Measurements from ENCODE around the gene ZBTB39.
"Not testable (repeated sequence)": the region's sequence is repeated elsewhere in the genome, so short reads cannot be mapped to it uniquely, and the experiment has no call there.

The ZBTB39 gene

DNA sequence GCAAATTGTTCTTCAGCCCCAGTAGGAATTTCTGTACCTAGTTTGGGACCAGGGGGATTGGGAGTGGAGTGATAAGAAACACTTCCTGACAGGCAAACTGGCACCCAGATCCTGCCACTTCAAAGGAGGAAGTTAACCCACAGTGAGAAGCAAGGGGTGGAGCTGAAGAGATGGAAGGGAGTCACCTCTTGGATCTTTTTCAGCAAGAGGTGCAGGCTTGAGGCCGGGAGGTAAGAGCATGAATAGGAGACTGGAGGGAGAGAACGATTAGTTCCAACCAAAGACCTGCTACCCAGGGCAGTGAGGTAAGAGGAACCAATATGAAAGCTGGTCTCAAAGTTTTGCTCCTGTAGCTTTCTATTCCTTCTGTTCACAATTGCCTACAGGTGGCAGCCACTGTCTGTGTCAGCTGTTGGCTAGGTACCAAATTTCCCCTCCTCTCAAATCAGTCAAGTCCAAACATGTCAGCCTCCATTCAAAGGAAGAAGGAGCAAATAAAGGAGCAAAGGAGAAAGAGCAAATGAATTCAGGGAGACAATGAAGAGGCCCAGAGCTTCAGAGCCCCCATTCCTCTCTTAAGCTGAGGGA, 24.9 kb upstream of the ZBTB39 start:
- DNase-seq (ENCODE audit: low read depth in 4 of 4, low spot score in 1 of 4) = no peak

DNA sequence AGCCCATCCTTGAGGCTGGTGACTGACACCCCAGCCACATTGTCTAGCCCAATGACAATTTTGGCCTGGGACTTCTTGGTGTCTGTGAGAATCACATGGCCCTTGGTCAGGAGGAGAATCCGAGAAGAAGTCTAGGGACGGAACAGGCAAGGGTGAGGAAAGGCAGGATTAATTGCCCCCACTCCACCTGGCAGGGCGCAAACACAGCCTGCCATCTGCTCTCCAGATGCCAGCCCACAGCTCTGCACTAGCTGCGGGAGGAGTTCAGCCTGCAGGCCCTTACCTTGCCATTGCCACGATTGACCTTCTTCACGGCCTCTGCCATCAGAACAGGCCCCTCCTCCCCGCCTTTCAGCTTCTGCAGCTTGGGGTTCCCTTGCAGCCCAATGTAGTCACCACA, 23.1 kb upstream of the ZBTB39 start:
- no peak for DNase-seq (ENCODE audit: low read depth in 4 of 4, low spot score in 1 of 4)

DNA sequence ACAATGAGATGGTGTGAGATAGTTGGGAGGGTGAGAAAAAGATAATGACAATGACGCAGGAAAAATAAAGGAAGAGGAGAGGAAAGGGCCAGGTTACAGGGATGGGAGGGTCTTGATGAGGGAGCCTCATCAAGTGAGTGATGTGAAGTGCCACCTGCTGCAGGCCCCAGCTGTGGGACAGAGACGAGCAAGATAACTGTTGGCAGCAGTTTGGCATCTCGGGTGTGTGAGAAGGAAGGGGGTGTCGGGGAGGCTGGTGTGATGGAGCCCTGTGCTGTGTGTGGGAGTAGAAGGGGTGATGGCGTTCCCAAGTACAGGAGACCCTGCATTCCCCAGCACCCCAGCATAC, 21.4 kb upstream of the ZBTB39 start:
- DNase-seq (ENCODE audit: low read depth in 4 of 4, low spot score in 1 of 4) = no peak

DNA sequence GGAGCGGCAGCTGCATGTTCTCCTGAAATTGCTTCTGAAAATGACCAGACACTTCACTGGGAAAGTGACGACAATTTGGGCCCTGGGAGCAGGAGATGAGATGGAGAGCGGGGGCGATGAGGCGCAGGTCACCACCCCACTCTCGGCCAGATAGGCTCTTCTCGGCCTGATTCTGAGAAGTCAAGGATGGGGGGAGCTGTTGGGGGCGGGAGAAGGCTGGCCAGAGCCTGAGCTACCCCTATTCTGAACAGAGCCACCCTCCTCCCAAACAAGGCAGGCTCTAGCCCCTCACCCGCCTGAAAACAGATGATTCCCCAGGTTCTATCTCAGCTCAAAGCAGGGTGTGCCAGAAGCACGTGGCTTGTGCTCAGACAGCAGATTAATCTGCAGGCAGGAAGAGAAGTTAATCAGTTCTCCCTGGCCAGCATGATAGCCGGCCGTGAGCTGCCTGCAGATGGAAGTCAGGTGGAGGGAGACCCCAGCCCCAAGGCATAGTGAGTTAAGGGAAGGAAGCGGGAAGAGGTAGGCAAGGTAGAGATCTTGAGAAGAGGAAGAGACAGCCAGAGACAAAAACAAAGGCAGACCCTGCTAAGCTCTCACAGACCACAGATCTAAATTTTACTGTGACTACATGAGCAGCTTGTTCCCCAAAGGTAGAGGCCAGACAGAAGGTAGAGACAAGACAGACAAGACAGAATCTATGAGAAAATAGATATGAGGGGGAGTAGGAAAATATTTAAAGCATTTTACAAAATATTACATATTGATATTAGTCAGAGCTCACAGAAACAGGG, 20.9 kb upstream of the ZBTB39 start:
- no peak for DNase-seq (ENCODE audit: low read depth in 4 of 4, low spot score in 1 of 4)

DNA sequence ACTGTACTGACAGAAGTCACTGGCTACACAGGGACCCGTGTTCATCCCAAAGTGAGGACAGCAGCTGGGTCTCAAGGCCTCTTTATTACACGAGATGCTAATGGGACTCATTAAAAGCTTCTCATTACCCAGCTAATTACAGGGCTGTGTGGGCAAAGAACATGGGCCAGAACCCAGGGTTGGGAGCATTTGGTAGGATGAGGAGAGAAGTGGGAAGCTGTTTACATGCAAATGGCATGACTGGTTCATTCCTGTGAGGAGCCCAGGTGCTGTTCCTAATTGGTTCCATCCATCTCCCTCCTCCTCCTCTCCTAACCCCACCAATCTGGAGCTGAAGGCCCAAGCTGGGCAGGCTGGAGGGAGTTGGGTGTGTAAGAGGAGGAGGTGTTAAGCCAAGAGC, 18.9 kb upstream of the ZBTB39 start:
- no peak for DNase-seq (ENCODE audit: low read depth in 4 of 4, low spot score in 1 of 4)

DNA sequence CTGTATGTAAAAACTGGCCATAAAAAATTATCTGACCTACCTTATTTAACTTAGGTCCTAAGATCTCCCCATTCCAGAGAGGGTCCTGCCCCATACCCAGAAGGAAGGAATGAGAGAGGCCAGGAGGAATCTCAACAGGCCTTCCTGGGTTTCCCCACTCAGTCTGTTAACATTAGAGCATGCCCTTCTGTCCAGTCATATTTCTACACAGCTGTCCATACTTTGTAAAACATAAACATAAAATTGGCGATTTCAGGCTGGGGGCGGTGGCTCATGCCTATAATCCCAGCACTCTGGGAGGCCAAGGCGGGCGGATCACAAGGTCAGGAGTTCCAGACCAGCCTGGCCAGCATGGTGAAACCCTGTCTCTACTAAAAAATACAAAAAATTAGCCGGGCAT, 16.0 kb upstream of the ZBTB39 start:
- DNase-seq (ENCODE audit: low read depth in 4 of 4, low spot score in 1 of 4) = not testable (repeated sequence)

DNA sequence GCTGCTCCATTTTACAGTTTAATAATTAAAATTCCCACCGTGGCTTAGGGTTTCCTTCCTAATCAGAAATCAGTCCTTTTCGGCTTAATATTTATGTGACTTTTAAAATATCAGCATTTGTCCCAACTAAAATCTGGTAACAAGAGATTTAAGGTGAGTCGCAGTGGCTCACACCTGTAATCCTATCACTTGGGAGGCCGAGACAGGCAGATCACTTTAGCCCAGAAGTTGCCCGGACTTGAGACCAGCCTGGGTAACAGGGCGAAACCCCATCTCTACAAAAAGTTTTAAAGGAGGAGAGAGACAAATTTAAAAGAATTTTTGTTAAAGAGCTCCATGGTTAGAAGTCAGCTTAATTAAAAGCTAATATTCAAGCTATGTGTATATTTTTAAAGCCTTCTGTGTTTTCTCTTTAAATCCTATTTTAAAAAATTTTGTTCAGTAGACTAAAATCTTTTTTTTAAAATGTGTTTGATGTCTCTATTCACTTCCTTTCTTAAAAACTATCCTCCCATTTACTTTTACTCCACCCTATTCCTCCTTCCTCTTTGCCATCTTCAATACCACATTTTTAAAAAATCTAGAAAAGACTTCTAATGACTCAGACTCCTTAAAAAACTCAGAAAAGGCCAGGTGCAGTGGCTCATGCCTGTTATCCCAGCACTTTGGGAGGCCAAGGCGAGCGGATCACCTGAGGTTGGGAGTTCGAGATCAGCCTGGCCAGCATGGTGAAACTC, 13.8 kb upstream of the ZBTB39 start:
- DNase-seq (ENCODE audit: low read depth in 4 of 4, low spot score in 1 of 4) = no peak

DNA sequence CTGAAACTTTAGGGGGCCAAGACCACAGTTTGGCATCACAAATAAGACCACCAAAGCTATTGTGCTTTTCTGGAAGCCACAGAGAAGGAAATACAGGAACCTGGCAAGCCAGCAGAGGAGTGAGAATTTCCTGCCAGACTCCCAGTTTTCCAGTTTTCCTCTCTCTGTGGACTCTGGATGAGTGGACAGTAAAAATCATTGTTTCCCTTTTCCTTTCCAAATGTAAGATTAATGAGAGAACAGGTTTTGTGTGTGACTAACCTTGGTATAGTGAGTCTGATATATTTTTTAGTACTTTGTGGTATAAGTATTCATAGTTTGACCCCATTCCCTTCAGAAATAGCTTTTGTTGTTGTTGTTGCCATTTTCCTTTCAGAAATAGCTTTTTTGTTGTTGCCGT, 12.6 kb upstream of the ZBTB39 start:
- no peak for DNase-seq (ENCODE audit: low read depth in 4 of 4, low spot score in 1 of 4)

DNA sequence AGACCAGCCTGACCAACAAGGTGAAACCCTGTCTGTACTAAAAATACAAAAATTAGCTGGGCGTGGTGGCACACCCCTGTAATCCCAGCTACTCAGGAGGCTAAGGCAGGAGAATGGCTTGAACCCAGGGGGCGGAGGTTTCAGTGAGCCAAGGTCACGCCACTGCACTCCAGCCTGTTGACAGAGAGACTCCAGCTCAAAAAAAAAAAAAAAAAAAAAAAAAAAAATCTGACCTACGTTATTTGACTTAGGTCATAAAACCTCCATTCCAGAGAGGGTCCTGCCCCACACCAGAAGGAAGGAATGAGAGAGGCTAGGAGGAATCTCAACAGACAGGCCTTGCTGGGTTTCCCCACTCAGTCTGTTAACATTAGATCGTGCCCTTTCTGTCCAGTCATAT, 12.0 kb upstream of the ZBTB39 start:
- not testable (repeated sequence) for DNase-seq (ENCODE audit: low read depth in 4 of 4, low spot score in 1 of 4)

DNA sequence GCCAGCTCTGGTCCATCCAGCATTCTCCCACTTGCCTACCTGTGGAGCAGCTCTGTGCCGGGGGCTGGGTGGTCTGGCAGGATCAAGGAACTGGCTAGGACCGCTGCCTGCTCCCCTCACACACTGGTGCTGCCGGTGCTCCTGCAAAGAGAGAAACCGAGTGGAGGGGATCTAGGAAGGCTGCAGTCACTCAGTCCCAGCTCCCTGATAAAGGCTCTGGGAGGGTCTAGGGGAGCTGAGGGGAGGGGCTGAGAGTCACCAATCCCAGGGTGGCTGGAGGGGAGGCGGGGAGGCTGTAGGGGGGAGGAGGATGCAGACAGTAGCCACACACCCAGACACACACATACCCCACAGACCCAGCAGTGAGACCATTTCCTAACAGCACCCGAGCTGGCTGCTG, 10.0 kb upstream of the ZBTB39 start, which contains the start of gene TAC3:
TAC3 (minus strand) TSS at position 182 of the 400 bp plus-strand sequence. CDS start 732 bp downstream, outside the sequence.
- DNase-seq (ENCODE audit: low read depth in 4 of 4, low spot score in 1 of 4) = no peak

DNA sequence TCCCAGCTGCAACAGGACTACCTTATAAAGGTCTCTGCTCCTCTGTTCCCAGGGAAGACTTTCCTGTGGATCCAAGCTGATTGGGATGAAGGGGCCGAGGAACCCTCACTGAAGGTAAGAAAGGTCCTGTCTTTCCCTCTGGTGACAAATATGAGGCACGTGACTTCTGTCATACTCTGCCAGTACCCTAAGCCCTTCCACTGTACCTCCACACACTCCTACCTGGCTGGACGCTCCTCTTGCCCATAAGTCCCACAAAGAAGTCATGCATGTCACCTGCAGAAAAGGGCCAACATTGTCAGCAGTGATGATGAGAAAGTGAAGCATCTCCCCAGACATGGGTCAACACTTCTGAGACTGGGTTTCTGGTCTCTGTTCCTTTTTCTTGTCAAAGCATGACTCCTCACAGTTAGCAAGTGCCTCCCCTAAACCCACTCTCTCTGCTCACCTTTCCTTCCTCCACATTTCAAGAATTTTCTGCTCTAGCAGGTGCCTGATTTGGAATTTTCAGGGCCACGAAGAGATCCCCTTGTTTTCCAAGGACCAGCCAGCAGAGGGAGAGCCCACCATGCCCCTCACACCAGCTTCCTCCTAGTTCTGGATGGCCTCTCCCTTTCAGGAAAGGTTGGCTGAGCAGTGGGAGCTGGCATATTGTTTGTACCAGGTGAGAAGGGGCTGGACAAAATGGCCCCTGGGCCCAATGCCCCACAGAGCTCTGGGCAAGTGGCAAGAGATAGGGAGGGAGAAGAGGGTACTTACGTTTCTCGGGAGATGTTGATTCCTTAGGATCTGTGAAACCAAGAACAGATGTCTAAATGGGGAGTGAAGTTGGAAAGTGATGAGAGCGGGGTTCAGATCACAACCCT, 6.5 kb upstream of the ZBTB39 start:
- DNase-seq (ENCODE audit: low read depth in 4 of 4, low spot score in 1 of 4) = no peak

DNA sequence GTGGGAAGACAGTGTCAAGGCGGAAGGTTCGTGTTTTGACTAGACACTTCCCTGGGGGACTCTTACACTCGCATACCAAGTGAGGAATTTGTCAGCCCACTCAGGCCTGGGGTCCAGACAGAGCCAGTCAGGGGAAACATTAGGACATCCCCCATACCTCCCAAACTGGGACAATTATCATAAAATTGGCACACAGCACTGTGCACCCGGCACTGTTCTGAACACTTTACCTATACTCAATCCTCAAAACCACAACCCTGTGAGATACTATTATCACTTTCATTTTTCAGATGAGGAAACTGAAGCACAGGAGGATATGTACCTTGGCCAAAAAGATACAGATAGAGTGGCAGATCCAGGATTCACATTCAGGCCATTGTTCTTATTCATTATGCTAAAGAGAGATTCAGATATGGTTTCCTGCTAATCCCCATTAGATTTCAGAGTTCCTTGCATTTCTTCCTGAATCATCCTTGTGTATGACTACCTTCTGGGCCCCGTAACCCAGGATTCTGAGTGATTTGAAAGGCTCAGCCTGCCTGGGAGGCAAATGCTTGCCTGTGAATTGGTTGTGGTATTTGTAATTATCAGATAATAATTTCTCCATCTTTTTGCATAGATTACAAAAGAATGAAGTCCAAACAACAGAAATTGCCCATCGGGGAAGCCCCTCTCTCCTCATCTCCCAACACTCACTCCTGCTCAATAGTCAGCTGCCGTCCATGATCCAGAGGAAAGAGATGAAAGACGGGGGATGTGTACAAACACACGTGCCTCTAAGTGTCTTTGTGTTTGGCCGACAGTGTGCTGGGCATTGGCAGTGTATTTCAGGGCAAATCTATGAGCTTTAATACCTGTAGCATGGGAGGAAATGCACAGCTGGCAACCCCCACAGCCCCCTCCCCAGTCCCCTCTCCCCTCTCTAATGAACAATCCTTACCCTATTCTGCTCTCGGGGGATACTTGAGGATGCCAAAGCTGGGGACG, 5.4 kb upstream of the ZBTB39 start:
- no peak for DNase-seq (ENCODE audit: low read depth in 4 of 4, low spot score in 1 of 4)

DNA sequence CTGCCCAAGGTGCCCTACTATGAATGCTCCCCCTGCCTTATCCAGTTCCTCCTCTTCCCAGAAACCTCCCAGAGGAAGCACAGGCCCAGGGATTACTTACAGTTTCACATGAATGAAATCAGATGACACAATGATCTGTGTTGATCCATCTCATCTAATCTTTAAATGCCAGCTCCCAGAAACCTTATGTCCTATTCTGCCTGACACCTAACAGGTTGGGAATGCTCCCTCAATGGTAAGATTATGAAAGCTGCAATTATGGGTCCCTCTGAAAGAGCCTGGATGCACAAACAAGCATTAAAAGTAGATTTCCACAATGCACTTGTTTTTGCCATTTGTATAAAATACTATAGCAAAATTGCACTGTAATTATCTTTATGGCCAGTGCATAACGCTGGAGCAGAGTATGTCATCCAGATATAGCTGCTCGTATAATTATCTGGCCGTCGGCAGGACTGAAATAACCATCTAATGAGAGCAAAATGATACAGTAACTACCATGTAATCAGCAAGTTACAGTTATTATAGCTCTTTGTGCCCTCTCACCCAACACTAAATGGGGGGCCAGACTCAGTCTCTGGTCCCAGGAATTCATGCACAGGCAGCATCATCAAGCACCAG, 4.4 kb upstream of the ZBTB39 start:
- no peak for DNase-seq (ENCODE audit: low read depth in 4 of 4, low spot score in 1 of 4)

DNA sequence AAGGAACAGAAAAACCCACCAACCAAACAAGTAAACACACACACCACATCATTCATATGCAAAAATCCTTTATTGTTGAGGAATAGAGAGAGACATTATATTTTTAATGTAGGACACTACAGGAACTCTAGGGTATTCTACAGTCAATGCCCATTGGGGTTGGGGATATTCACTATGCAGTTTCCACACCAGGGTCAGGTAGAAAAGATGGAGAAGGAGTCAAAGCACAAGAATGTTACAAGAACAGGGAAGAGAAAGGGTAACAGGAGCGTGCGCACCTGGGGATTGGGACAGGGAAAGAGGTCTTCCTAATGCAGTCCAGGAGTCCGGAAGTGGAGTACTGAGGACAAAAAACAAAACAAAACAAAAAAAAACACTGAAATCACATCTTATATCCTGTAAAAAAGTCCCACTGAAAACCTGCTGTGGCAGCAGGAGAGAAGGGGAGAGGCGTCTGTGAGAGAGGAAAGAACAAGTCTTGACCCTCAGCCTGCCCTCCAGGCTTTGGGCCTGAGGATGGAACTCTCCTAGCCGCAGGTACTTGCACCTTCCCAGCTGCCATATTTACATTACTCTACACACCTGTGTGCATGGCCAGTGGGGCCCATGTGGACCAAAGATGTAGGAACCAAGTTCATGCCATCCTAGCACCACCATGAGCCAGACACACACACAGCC, 3.7 kb upstream of the ZBTB39 start:
- no peak for DNase-seq (ENCODE audit: low read depth in 4 of 4, low spot score in 1 of 4)

DNA sequence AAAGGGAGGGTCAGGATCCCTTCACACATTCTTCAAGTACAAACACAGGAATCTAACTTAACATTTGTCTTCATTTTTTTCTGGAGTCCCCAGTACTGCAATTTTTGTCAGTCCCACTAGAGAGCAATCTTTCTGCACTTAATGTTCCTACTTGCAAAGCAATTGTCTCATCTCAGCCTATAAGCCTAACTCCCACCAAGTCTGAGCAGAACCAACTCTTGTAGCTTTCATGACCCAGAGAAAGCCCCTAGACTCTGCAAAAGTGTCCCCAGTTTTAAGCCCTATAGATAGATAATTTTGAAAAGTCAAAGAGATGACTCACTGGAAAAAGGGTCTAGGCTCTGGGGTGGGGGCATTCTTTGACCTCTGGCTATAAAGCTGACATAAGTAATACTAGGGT, 1.8 kb upstream of the ZBTB39 start:
- no peak for DNase-seq (ENCODE audit: low read depth in 4 of 4, low spot score in 1 of 4)

DNA sequence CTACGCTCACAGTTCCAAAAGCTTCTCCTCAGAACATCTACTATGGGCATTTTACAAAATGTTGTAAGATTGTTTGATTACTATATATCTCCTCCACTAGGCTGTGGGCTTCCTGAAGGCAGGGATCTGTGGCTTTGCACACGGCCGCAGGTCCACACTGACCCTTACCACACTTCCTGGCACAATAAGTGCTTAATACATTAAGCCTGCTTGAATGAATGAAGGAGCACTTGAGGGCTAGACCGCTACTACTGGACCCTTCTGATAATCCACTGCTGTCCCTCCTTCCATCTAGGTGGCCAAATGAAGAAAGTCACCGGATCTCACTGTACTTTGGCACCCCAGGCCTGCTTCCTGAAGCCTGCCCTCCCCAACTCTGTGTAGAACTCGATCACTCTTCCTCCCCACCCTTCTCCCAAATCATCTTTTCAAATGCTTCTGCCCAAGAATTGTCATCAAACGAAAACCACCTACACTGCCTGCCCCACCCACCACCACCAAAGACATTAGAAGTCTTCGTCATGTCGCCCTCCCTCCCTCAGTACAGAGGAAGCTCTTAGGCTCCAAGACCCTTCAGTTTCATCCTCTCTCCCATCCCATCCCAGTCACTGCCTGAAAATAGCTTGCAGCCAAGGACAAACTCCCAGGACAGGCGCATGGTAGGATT, 596 bp upstream of the ZBTB39 start:
- no peak for DNase-seq (ENCODE audit: low read depth in 4 of 4, low spot score in 1 of 4)

DNA sequence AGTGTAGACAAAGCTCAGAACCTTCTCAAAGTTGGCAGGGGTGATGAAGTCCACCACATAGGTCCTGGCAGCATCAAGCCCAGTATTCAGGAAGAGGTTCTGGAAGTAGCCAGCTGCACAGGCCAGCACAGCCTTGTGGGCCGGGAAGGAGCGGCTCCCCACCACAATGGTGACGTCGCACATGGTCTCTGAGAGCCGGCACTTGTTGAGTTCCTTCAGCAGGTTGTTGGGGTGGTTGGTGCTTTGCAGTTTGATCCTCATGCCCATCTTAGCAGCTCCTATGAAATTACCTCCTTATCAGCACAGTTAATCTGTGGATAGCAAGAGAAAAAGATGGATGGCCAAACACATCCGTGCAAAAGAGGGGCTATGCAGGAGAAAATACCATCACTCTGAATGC, 1.7 kb downstream of the ZBTB39 start:
- DNase-seq (ENCODE audit: low read depth in 4 of 4, low spot score in 1 of 4) = no peak

DNA sequence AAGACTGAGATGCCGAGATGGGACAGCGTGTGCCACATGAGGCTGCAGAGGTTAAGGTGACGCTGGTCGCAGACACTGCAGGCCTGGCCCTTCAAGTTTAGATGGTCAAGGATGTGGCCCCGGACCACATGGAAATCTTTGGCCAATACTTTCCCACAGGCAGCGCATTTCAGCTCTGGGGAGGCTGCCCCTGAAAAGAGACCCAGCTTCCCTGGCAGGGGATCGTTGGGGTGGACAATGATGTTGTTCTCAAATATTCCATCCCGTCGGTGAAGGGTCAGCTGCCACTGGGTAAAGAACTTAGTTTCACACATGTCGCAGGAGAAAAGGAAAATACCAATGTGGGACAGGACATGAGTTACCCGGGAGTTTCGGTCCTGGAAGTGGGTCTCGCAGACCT, 3.0 kb downstream of the ZBTB39 start:
- no peak for DNase-seq (ENCODE audit: low read depth in 4 of 4, low spot score in 1 of 4)

Data from stimulated activated CD4-positive, alpha-beta T cell treated with anti-CD3 and anti-CD28 coated beads, Interleukin-1b, Interleukin-23, amount 100 ng/mL, for 24 hours (primary cell).